Stimulated activated CD4-positive, alpha-beta T cell treated with anti-CD3 and anti-CD28 coated beads, Interleukin-1b, Interleukin-23, amount 100 ng/mL, for 24 hours (primary cell): ENCODE measurements around the gene SNX12.
"Not testable (repeated sequence)": the region's sequence is repeated elsewhere in the genome, so short reads cannot be mapped to it uniquely, and the experiment has no call there.

ENCODE experiments used
- DNase-seq, 4 experiments: peaks; one replicate each; pipeline ENCODE4 v3.0.0-alpha.2; 2020; ENCODE audit warnings: low read depth in 4 of 4, low spot score in 1 of 4

SNX12 gene

GRCh38 chrX:71095033-71095432 is 26.9 kb upstream of the SNX12 start:
- no peak for DNase-seq

- no peak for DNase-seq
These were observed 23.1 kb upstream of the SNX12 start for GRCh38 chrX:71091263-71091662.

- no peak for DNase-seq
These were observed 17.8 kb upstream of the SNX12 start for GRCh38 chrX:71085900-71086299.

GRCh38 chrX:71082822-71083221 is 14.7 kb upstream of the SNX12 start:
- no peak for DNase-seq

GRCh38 chrX:71082124-71082647 is 14.1 kb upstream of the SNX12 start:
- no peak for DNase-seq

- DNase-seq = no peak
These were observed 13.4 kb upstream of the SNX12 start for GRCh38 chrX:71081330-71082123.

- DNase-seq = no peak
These were observed 2.4 kb upstream of the SNX12 start for GRCh38 chrX:71070531-71070930.

GRCh38 chrX:71067712-71068043 is 456 bp downstream of the SNX12 start:
- no peak for DNase-seq

- no peak for DNase-seq
These were observed 1.0 kb downstream of the SNX12 start for GRCh38 chrX:71067089-71067488.

- DNase-seq = no peak
These were observed 8.0 kb downstream of the SNX12 start for GRCh38 chrX:71060127-71060526.

- no peak for DNase-seq
These were observed 10.1 kb downstream of the SNX12 start for GRCh38 chrX:71057848-71058530.

- DNase-seq = no peak
These were observed 11.3 kb downstream of the SNX12 start for GRCh38 chrX:71056867-71057266.

GRCh38 chrX:71053217-71053621 is 14.9 kb downstream of the SNX12 start:
- DNase-seq = no peak

GRCh38 chrX:71052721-71053120 is 15.4 kb downstream of the SNX12 start:
- no peak for DNase-seq

- DNase-seq = not testable (repeated sequence)
These were observed 20.2 kb downstream of the SNX12 start for GRCh38 chrX:71047891-71048290.

- DNase-seq = no peak
These were observed 50.7 kb downstream of the SNX12 start for GRCh38 chrX:71017396-71017939.
